ENCODE measurements around the gene AATK. TPM values are rescaled to one million over a fixed set of nuclear protein-coding genes. Genes with fewer than 3 reads are reported as not detected.

AATK gene
- total and polyA plus RNA-seq, 2 of the 13 experiments (the other 11 are each of a cell fraction or from before 2014, with no cell fraction given) = 2.9 to 8.4 TPM

DNA sequence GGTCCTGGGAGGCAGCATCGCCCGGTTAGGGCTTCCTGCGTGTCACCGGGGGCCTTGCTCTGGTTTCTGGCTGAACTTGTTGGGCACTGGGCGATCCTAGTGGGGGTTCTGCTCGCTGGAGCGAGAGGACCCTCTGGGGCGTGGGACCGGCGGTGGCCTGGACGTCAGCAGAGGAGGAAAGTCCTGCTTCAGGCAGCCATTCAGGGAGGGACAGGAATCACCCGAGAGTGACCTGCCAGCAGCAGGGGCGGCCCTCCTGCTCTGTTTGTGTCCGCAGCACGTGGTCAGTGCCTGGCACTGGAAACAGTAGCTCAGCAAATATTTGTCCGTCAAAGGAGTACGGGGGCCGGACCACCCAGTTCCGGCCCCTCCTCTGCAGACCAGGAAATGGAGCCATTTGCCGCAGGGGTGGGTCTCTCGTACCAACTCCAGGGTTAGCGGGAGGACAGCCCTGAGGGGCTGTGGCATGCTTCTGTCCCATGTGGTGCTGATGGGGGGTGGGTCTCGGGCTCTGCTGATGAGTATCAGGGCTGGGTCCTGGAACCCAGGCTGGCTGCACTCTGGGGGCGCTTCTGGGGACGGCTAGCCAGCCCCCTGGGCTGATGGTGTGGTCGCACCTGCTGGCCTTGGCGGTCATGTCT, 82.8 kb downstream of the AATK start (continued):
- TF ChIP-seq CHCHD3 (CRISPR knock-in tag; IDR thresholded peaks at IDR 0.05) = no peak
- TF ChIP-seq, protein P1, sequence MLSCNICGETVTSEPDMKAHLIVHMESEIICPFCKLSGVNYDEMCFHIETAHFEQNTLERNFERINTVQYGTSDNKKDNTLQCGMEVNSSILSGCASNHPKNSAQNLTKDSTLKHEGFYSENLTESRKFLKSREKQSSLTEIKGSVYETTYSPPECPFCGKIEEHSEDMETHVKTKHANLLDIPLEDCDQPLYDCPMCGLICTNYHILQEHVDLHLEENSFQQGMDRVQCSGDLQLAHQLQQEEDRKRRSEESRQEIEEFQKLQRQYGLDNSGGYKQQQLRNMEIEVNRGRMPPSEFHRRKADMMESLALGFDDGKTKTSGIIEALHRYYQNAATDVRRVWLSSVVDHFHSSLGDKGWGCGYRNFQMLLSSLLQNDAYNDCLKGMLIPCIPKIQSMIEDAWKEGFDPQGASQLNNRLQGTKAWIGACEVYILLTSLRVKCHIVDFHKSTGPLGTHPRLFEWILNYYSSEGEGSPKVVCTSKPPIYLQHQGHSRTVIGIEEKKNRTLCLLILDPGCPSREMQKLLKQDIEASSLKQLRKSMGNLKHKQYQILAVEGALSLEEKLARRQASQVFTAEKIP (CRISPR knock-in tag; IDR thresholded peaks at IDR 0.05; ENCODE audit: borderline replicate concordance) = no peak
- TF ChIP-seq, protein P2, sequence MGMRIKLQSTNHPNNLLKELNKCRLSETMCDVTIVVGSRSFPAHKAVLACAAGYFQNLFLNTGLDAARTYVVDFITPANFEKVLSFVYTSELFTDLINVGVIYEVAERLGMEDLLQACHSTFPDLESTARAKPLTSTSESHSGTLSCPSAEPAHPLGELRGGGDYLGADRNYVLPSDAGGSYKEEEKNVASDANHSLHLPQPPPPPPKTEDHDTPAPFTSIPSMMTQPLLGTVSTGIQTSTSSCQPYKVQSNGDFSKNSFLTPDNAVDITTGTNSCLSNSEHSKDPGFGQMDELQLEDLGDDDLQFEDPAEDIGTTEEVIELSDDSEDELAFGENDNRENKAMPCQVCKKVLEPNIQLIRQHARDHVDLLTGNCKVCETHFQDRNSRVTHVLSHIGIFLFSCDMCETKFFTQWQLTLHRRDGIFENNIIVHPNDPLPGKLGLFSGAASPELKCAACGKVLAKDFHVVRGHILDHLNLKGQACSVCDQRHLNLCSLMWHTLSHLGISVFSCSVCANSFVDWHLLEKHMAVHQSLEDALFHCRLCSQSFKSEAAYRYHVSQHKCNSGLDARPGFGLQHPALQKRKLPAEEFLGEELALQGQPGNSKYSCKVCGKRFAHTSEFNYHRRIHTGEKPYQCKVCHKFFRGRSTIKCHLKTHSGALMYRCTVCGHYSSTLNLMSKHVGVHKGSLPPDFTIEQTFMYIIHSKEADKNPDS (CRISPR knock-in tag; IDR thresholded peaks at IDR 0.05) = no peak
- TF ChIP-seq SMAD3 (CRISPR knock-in tag; IDR thresholded peaks at IDR 0.05) = peak; percentile 97
- TF ChIP-seq, protein P3, sequence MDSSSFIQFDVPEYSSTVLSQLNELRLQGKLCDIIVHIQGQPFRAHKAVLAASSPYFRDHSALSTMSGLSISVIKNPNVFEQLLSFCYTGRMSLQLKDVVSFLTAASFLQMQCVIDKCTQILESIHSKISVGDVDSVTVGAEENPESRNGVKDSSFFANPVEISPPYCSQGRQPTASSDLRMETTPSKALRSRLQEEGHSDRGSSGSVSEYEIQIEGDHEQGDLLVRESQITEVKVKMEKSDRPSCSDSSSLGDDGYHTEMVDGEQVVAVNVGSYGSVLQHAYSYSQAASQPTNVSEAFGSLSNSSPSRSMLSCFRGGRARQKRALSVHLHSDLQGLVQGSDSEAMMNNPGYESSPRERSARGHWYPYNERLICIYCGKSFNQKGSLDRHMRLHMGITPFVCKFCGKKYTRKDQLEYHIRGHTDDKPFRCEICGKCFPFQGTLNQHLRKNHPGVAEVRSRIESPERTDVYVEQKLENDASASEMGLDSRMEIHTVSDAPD (CRISPR knock-in tag; IDR thresholded peaks at IDR 0.05) = 0 out of 2 replicates have a peak, but pooled peaks have one; percentile 34
- TF ChIP-seq DMAP1 (CRISPR knock-in tag; IDR thresholded peaks at IDR 0.05) = peak; percentile 92; the same call in 1 of the 2 replicates
- TF ChIP-seq GABPA (IDR thresholded peaks at IDR 0.05; ENCODE audit: low read depth, low read length) = peak; percentile 64
- TF ChIP-seq GABPA (CRISPR knock-in tag; IDR thresholded peaks at IDR 0.05; ENCODE audit: low read depth) = peak; percentile 91
- TF ChIP-seq DR1 (CRISPR knock-in tag; IDR thresholded peaks at IDR 0.05) = peak; percentile 73
- TF ChIP-seq, protein P4, sequence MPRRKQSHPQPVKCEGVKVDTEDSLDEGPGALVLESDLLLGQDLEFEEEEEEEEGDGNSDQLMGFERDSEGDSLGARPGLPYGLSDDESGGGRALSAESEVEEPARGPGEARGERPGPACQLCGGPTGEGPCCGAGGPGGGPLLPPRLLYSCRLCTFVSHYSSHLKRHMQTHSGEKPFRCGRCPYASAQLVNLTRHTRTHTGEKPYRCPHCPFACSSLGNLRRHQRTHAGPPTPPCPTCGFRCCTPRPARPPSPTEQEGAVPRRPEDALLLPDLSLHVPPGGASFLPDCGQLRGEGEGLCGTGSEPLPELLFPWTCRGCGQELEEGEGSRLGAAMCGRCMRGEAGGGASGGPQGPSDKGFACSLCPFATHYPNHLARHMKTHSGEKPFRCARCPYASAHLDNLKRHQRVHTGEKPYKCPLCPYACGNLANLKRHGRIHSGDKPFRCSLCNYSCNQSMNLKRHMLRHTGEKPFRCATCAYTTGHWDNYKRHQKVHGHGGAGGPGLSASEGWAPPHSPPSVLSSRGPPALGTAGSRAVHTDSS (CRISPR knock-in tag; conservative IDR thresholded peaks at IDR 0.05) = 0 out of 2 replicates have a peak, but pooled peaks have one; percentile 38
- no peak for TF ChIP-seq CHD2 (IDR thresholded peaks at IDR 0.05; ENCODE audit: low read depth, low read length)
- peak; percentile 95 for TF ChIP-seq RFXAP (CRISPR knock-in tag; IDR thresholded peaks at IDR 0.05; ENCODE audit: borderline replicate concordance)
- TF ChIP-seq CREM (IDR thresholded peaks at IDR 0.05) = no peak; the same call in 1 of the 2 replicates
- TF ChIP-seq CREM (CRISPR knock-in tag; IDR thresholded peaks at IDR 0.05) = no peak
- TF ChIP-seq, protein P5, sequence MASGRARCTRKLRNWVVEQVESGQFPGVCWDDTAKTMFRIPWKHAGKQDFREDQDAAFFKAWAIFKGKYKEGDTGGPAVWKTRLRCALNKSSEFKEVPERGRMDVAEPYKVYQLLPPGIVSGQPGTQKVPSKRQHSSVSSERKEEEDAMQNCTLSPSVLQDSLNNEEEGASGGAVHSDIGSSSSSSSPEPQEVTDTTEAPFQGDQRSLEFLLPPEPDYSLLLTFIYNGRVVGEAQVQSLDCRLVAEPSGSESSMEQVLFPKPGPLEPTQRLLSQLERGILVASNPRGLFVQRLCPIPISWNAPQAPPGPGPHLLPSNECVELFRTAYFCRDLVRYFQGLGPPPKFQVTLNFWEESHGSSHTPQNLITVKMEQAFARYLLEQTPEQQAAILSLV (CRISPR knock-in tag; IDR thresholded peaks at IDR 0.05; ENCODE audit: borderline replicate concordance) = peak; percentile 89; the same call in 1 of the 2 replicates
- TF ChIP-seq ZNF782 (CRISPR knock-in tag; IDR thresholded peaks at IDR 0.05; ENCODE audit: borderline replicate concordance) = peak; percentile 69; the same call in 1 of the 2 replicates
- peak; percentile 95; the same call in 1 of the 2 replicates for TF ChIP-seq ZNF430 (CRISPR knock-in tag; IDR thresholded peaks at IDR 0.05)
- TF ChIP-seq ASH2L (IDR thresholded peaks at IDR 0.05; ENCODE audit: insufficient read length, low read depth, low read length) = peak; percentile 67
- TF ChIP-seq ARNTL (CRISPR knock-in tag; IDR thresholded peaks at IDR 0.05) = peak; percentile 92
- TF ChIP-seq SATB2 (CRISPR knock-in tag; IDR thresholded peaks at IDR 0.05) = peak; percentile 97

Data from HepG2 (cell line).